Tongue (tissue), 2 donors: Measurements from ENCODE around the gene ELFN2. TPM values are rescaled to one million over a fixed set of nuclear protein-coding genes. Genes with fewer than 3 reads are reported as not detected.

Source experiments
- DNase-seq: peaks from one replicate; pipeline ENCODE4 v3.0.0-alpha.2; 2015
- total RNA-seq: library from RNA; depleted of rRNA; stranded (reverse); fragments of >200 nt; gene quantifications from one replicate; pipeline ENCODE4 v1.2.3, GENCODE V29; 2014

Gene ELFN2
- total RNA-seq, 1 donor from 2014 or later, result 1.0 TPM

GRCh38 chr22:37356922-37357321, 70.4 kb downstream of the ELFN2 start:
- no peak for DNase-seq

GRCh38 chr22:37355174-37355573, 72.1 kb downstream of the ELFN2 start:
- DNase-seq, result no peak

- DNase-seq, result no peak
Measured at GRCh38 chr22:37354670-37355069, 72.6 kb downstream of the ELFN2 start.

- DNase-seq, result no peak
Measured at GRCh38 chr22:37354261-37354660, 73.0 kb downstream of the ELFN2 start.

- DNase-seq, result no peak
Measured at GRCh38 chr22:37353839-37354238, 73.4 kb downstream of the ELFN2 start.

- no peak for DNase-seq
Measured at GRCh38 chr22:37352481-37352880, 74.8 kb downstream of the ELFN2 start.

GRCh38 chr22:37351232-37351631, 76.0 kb downstream of the ELFN2 start:
- no peak for DNase-seq

GRCh38 chr22:37349043-37349814, 78.0 kb downstream of the ELFN2 start:
- no peak for DNase-seq

GRCh38 chr22:37346505-37346895, 80.8 kb downstream of the ELFN2 start:
- DNase-seq, result peak; percentile 60

GRCh38 chr22:37345863-37346504, 81.3 kb downstream of the ELFN2 start:
- DNase-seq, result peak; percentile 79

- no peak for DNase-seq
Measured at GRCh38 chr22:37344735-37345449, 82.4 kb downstream of the ELFN2 start.

- DNase-seq, result no peak
Measured at GRCh38 chr22:37343863-37344734, 83.2 kb downstream of the ELFN2 start.

- DNase-seq, result no peak
Measured at GRCh38 chr22:37343348-37343747, 83.9 kb downstream of the ELFN2 start.

GRCh38 chr22:37342065-37342464, 85.2 kb downstream of the ELFN2 start:
- no peak for DNase-seq

GRCh38 chr22:37340331-37341262, 86.7 kb downstream of the ELFN2 start:
- no peak for DNase-seq

GRCh38 chr22:37338539-37339246, 88.6 kb downstream of the ELFN2 start:
- DNase-seq, result no peak

GRCh38 chr22:37337204-37337943, 89.9 kb downstream of the ELFN2 start:
- peak; percentile 51 for DNase-seq

GRCh38 chr22:37336579-37336978, 90.7 kb downstream of the ELFN2 start:
- no peak for DNase-seq

GRCh38 chr22:37335806-37336199, 91.5 kb downstream of the ELFN2 start:
- no peak for DNase-seq
